Endothelial cell of umbilical vein (primary cell): ENCODE measurements around the gene PHACTR1.

Experiments used
- CTCF ChIP-seq, 2 donors: IDR thresholded peaks; 1 replicate in 1 of 2; 2 replicates in 1 of 2; pipeline ENCODE4 v1.5.1; 2011; ENCODE audit warnings: low read length in 2 of 2, mild to moderate bottlenecking in 2 of 2, moderate library complexity in 2 of 2, control low read depth in 1 of 2, inconsistent platforms in 1 of 2, low read depth in 1 of 2; ENCODE audit not compliant: insufficient read depth in 1 of 2; ENCODE audit errors: extremely low read depth in 1 of 2
- POLR2A ChIP-seq: IDR thresholded peaks from 2 replicates; pipeline ENCODE4 v1.6.1; 2012; ENCODE audit warnings: low read depth, mild to moderate bottlenecking, control low read depth, low read length

- TF ChIP-seq CTCF (IDR thresholded peaks at IDR 0.05; ENCODE audit: extremely low read depth in 1 of 2, insufficient read depth in 1 of 2, low read depth in 1 of 2, low read length in 2 of 2) (no peak), POLR2A (no peak)
Observed at GRCh38 chr6:12733876-12734275, 17.3 kb downstream of the PHACTR1 start.
